ENCODE data around the gene SHROOM2.

The SHROOM2 gene

GRCh38 chrX:9942086-9942485 lies 155.9 kb downstream of the SHROOM2 start:
- no peak for TF ChIP-seq FOXM1 (IDR thresholded peaks at IDR 0.05; ENCODE audit: borderline replicate concordance)
- TF ChIP-seq BHLHE40 (IDR thresholded peaks at IDR 0.05; ENCODE audit: borderline replicate concordance), result no peak
- TF ChIP-seq SUZ12 (IDR thresholded peaks at IDR 0.05), result no peak
- TF ChIP-seq TARDBP (IDR thresholded peaks at IDR 0.05), result no peak
- no peak for TF ChIP-seq PKNOX1 (IDR thresholded peaks at IDR 0.05)
- TF ChIP-seq LEF1 (IDR thresholded peaks at IDR 0.05; ENCODE audit: borderline replicate concordance), result no peak
- TF ChIP-seq HDGF (IDR thresholded peaks at IDR 0.05; ENCODE audit: borderline replicate concordance), result no peak
- ChIA-PET CTCF (no interaction called here), POLR2A (no interaction called here)
- no peak for DNase-seq (ENCODE audit: extremely low spot score)

GRCh38 chrX:9943420-9943819 lies 157.2 kb downstream of the SHROOM2 start:
- ChIA-PET POLR2A (no interaction called here), CTCF (no interaction called here)
- DNase-seq (ENCODE audit: extremely low spot score), result no peak
- no peak for TF ChIP-seq SP1 (IDR thresholded peaks at IDR 0.05)
- no peak for TF ChIP-seq ELF4 (IDR thresholded peaks at IDR 0.05)
- TF ChIP-seq FOXK2 (IDR thresholded peaks at IDR 0.05), result no peak
- TF ChIP-seq ARNT (IDR thresholded peaks at IDR 0.05), result no peak
- no peak for TF ChIP-seq ZNF384 (IDR thresholded peaks at IDR 0.05)
- TF ChIP-seq LEF1 (IDR thresholded peaks at IDR 0.05; ENCODE audit: borderline replicate concordance), result no peak

- TF ChIP-seq LEF1 (IDR thresholded peaks at IDR 0.05; ENCODE audit: borderline replicate concordance) (no peak), NFRKB (IDR thresholded peaks at IDR 0.05) (no peak), FOXM1 (IDR thresholded peaks at IDR 0.05; ENCODE audit: borderline replicate concordance) (no peak), TARDBP (IDR thresholded peaks at IDR 0.05) (no peak), PKNOX1 (IDR thresholded peaks at IDR 0.05) (no peak), SUZ12 (IDR thresholded peaks at IDR 0.05) (no peak), L3MBTL2 (conservative IDR thresholded peaks at IDR 0.05) (no peak), ZNF384 (IDR thresholded peaks at IDR 0.05) (no peak), BHLHE40 (IDR thresholded peaks at IDR 0.05; ENCODE audit: borderline replicate concordance) (no peak), ELF4 (IDR thresholded peaks at IDR 0.05) (no peak), ARNT (IDR thresholded peaks at IDR 0.05) (no peak), SP1 (IDR thresholded peaks at IDR 0.05) (no peak), HDGF (IDR thresholded peaks at IDR 0.05; ENCODE audit: borderline replicate concordance) (no peak), CTBP1 (IDR thresholded peaks at IDR 0.05; ENCODE audit: borderline replicate concordance) (no peak), FOXK2 (IDR thresholded peaks at IDR 0.05) (no peak)
- ChIA-PET POLR2A (no interaction called here), CTCF (no interaction called here)
- no peak for DNase-seq (ENCODE audit: extremely low spot score)
Observed at GRCh38 chrX:9947131-9947794, 161.0 kb downstream of the SHROOM2 start.

- no peak for DNase-seq (ENCODE audit: extremely low spot score)
- no peak for TF ChIP-seq PKNOX1 (IDR thresholded peaks at IDR 0.05)
- no peak for TF ChIP-seq FOXM1 (IDR thresholded peaks at IDR 0.05; ENCODE audit: borderline replicate concordance)
- TF ChIP-seq ARNT (IDR thresholded peaks at IDR 0.05), result no peak
- TF ChIP-seq SP1 (IDR thresholded peaks at IDR 0.05), result no peak
- TF ChIP-seq SUZ12 (IDR thresholded peaks at IDR 0.05), result no peak
- TF ChIP-seq LEF1 (IDR thresholded peaks at IDR 0.05; ENCODE audit: borderline replicate concordance), result no peak
- no peak for TF ChIP-seq L3MBTL2 (conservative IDR thresholded peaks at IDR 0.05)
- TF ChIP-seq CTBP1 (IDR thresholded peaks at IDR 0.05; ENCODE audit: borderline replicate concordance), result no peak
- TF ChIP-seq FOXK2 (IDR thresholded peaks at IDR 0.05), result no peak
- no peak for TF ChIP-seq ELF4 (IDR thresholded peaks at IDR 0.05)
- TF ChIP-seq TARDBP (IDR thresholded peaks at IDR 0.05), result no peak
- no peak for TF ChIP-seq HDGF (IDR thresholded peaks at IDR 0.05; ENCODE audit: borderline replicate concordance)
- TF ChIP-seq BHLHE40 (IDR thresholded peaks at IDR 0.05; ENCODE audit: borderline replicate concordance), result no peak
- no peak for TF ChIP-seq NFRKB (IDR thresholded peaks at IDR 0.05)
- ChIA-PET CTCF (no interaction called here), POLR2A (no interaction called here)
Observed at GRCh38 chrX:9948406-9948805, 162.2 kb downstream of the SHROOM2 start.

- CTCF ChIA-PET, result no interaction called here
- no peak for DNase-seq (ENCODE audit: extremely low spot score)
- TF ChIP-seq ZNF384 (IDR thresholded peaks at IDR 0.05) (no peak), L3MBTL2 (conservative IDR thresholded peaks at IDR 0.05) (no peak), TARDBP (IDR thresholded peaks at IDR 0.05) (no peak)
- POLR2A ChIA-PET, result no interaction called here
Observed at GRCh38 chrX:9952300-9952699, 166.1 kb downstream of the SHROOM2 start.

DNA sequence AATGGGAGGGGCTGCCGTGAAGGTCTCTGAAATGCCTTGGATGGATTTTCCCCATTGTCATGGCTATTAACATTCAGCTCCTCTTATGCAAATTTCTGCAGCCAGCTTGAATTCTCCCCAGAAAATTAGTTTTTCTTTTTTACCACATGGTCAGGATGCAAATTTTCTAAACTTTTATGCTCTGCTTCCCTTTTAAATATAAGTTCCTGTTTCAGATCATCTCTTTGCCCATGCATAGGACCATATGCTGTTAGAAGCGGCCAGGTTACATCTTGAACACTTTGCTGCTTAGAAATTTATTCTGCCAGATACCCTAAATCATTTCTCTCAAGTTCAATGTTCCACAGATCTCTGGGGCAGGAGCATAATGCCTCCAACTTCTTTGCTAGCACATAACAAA lies 167.2 kb downstream of the SHROOM2 start:
- ChIA-PET CTCF (no interaction called here), POLR2A (no interaction called here)
- no peak for TF ChIP-seq FOXM1 (IDR thresholded peaks at IDR 0.05; ENCODE audit: borderline replicate concordance)
- no peak for TF ChIP-seq HDGF (IDR thresholded peaks at IDR 0.05; ENCODE audit: borderline replicate concordance)
- DNase-seq (ENCODE audit: extremely low spot score), result no peak

GRCh38 chrX:9955506-9955905 lies 169.3 kb downstream of the SHROOM2 start:
- no peak for DNase-seq (ENCODE audit: extremely low spot score)
- ChIA-PET POLR2A (no interaction called here), CTCF (no interaction called here)
- TF ChIP-seq NFRKB (IDR thresholded peaks at IDR 0.05) (no peak), LEF1 (IDR thresholded peaks at IDR 0.05; ENCODE audit: borderline replicate concordance) (no peak), PKNOX1 (IDR thresholded peaks at IDR 0.05) (no peak), L3MBTL2 (conservative IDR thresholded peaks at IDR 0.05) (no peak), TARDBP (IDR thresholded peaks at IDR 0.05) (no peak), FOXA1 (IDR thresholded peaks at IDR 0.05) (no peak), CTBP1 (IDR thresholded peaks at IDR 0.05; ENCODE audit: borderline replicate concordance) (no peak), ARNT (IDR thresholded peaks at IDR 0.05) (no peak), SP1 (IDR thresholded peaks at IDR 0.05) (no peak), BHLHE40 (IDR thresholded peaks at IDR 0.05; ENCODE audit: borderline replicate concordance) (no peak), ZNF384 (IDR thresholded peaks at IDR 0.05) (no peak), SUZ12 (IDR thresholded peaks at IDR 0.05) (no peak), FOXK2 (IDR thresholded peaks at IDR 0.05) (no peak), ELF4 (IDR thresholded peaks at IDR 0.05) (no peak), HDGF (IDR thresholded peaks at IDR 0.05; ENCODE audit: borderline replicate concordance) (no peak), FOXM1 (IDR thresholded peaks at IDR 0.05; ENCODE audit: borderline replicate concordance) (no peak)
